Measurements from ENCODE around the gene CES3. TPM values are rescaled to one million over a fixed set of nuclear protein-coding genes. Genes with fewer than 3 reads are reported as not detected.

The CES3 gene
- total RNA-seq, 2 donors from 2014 or later = 1.6 TPM; not detected in 1

- Mint-ChIP-seq H3K9me3 (no peaks in the 10 kb centered on the region), H3K36me3 (no peaks in the 10 kb centered on the region), H3K4me3 (no peak overlapping the region), H3K27ac (no peak overlapping the region), H3K27me3 (peaks cover 6 to 16% of the 10 kb centered on the region in 2 donors), H3K4me1 (ENCODE audit: low read depth in 2 of 2) (peaks cover 13 to 17% of the 10 kb centered on the region in 2 donors)
- ATAC-seq (no peak), DNase-seq (ENCODE audit: low spot score) (no peak)
These were observed 15.1 kb upstream of the CES3 start for GRCh38 chr16:66945939-66946338.

- DNase-seq (ENCODE audit: low spot score) (no peak), ATAC-seq (no peak)
- Mint-ChIP-seq H3K36me3 (peaks cover 2% of the 10 kb centered on the region), H3K4me1 (ENCODE audit: low read depth in 2 of 2) (peaks cover 13 to 17% of the 10 kb centered on the region in 2 donors), H3K4me3 (no peak overlapping the region), H3K27ac (no peak overlapping the region), H3K9me3 (no peaks in the 10 kb centered on the region), H3K27me3 (peaks cover 11 to 20% of the 10 kb centered on the region in 2 donors)
These were observed 14.5 kb upstream of the CES3 start for GRCh38 chr16:66946541-66946940.

- Mint-ChIP-seq H3K9me3 (no peaks in the 10 kb centered on the region), H3K4me3 (no peak overlapping the region), H3K4me1 (ENCODE audit: low read depth in 2 of 2) (peaks cover 13 to 17% of the 10 kb centered on the region in 2 donors), H3K27me3 (peaks cover 15 to 23% of the 10 kb centered on the region in 2 donors), H3K36me3 (peaks cover 6% of the 10 kb centered on the region), H3K27ac (no peak overlapping the region)
- no peak for DNase-seq (ENCODE audit: low spot score)
- no peak for ATAC-seq
These were observed 14.1 kb upstream of the CES3 start for GRCh38 chr16:66946974-66947301.

GRCh38 chr16:66947302-66948065, 13.6 kb upstream of the CES3 start:
- Mint-ChIP-seq H3K27me3 (peaks cover 16 to 23% of the 10 kb centered on the region in 2 donors), H3K4me1 (ENCODE audit: low read depth in 2 of 2) (peaks cover 13 to 17% of the 10 kb centered on the region in 2 donors), H3K9me3 (no peaks in the 10 kb centered on the region), H3K4me3 (peak overlapping the region; percentile 84), H3K27ac (no peak overlapping the region), H3K36me3 (peaks cover 6% of the 10 kb centered on the region)
- peak; percentile 83 to 86 for ATAC-seq
- DNase-seq (ENCODE audit: low spot score) = peak; percentile 85

GRCh38 chr16:66948134-66948836, 12.8 kb upstream of the CES3 start:
- Mint-ChIP-seq H3K4me3 (peak overlapping the region; percentile 84), H3K9me3 (no peaks in the 10 kb centered on the region), H3K27ac (no peak overlapping the region), H3K4me1 (ENCODE audit: low read depth in 2 of 2) (peaks cover 13 to 17% of the 10 kb centered on the region in 2 donors), H3K27me3 (peaks cover 16 to 26% of the 10 kb centered on the region in 2 donors), H3K36me3 (peaks cover 6% of the 10 kb centered on the region)
- DNase-seq (ENCODE audit: low spot score) (no peak), ATAC-seq (peak in 1 of 2 donors; percentile 40)

GRCh38 chr16:66948837-66949225, 12.2 kb upstream of the CES3 start:
- Mint-ChIP-seq H3K27me3 (peaks cover 19 to 27% of the 10 kb centered on the region in 2 donors), H3K4me3 (peak overlapping the region; percentile 84), H3K9me3 (no peaks in the 10 kb centered on the region), H3K4me1 (ENCODE audit: low read depth in 2 of 2) (peaks cover 14 to 17% of the 10 kb centered on the region in 2 donors), H3K27ac (no peak overlapping the region), H3K36me3 (peaks cover 8% of the 10 kb centered on the region)
- DNase-seq (ENCODE audit: low spot score) = no peak
- ATAC-seq = no peak

- Mint-ChIP-seq H3K9me3 (no peaks in the 10 kb centered on the region), H3K27me3 (peaks cover 23 to 30% of the 10 kb centered on the region in 2 donors), H3K4me3 (no peak overlapping the region), H3K27ac (no peak overlapping the region), H3K36me3 (peaks cover 10% of the 10 kb centered on the region), H3K4me1 (ENCODE audit: low read depth in 2 of 2) (peaks cover 18 to 20% of the 10 kb centered on the region in 2 donors)
- no peak for ATAC-seq
- DNase-seq (ENCODE audit: low spot score) = no peak
These were observed 11.6 kb upstream of the CES3 start for GRCh38 chr16:66949472-66949871.

GRCh38 chr16:66950437-66950836, 10.6 kb upstream of the CES3 start:
- Mint-ChIP-seq H3K4me3 (no peak overlapping the region), H3K36me3 (peaks cover 10% of the 10 kb centered on the region), H3K27me3 (peaks cover 23 to 33% of the 10 kb centered on the region in 2 donors), H3K4me1 (ENCODE audit: low read depth in 2 of 2) (peaks cover 18 to 20% of the 10 kb centered on the region in 2 donors), H3K9me3 (no peaks in the 10 kb centered on the region), H3K27ac (no peak overlapping the region)
- no peak for DNase-seq (ENCODE audit: low spot score)
- ATAC-seq = no peak

- Mint-ChIP-seq H3K4me1 (ENCODE audit: low read depth in 2 of 2) (peaks cover 18 to 20% of the 10 kb centered on the region in 2 donors), H3K4me3 (no peak overlapping the region), H3K27me3 (peaks cover 23 to 33% of the 10 kb centered on the region in 2 donors), H3K9me3 (no peaks in the 10 kb centered on the region), H3K36me3 (peaks cover 10% of the 10 kb centered on the region), H3K27ac (no peak overlapping the region)
- DNase-seq (ENCODE audit: low spot score) = no peak
- ATAC-seq = no peak
These were observed 9.9 kb upstream of the CES3 start for GRCh38 chr16:66950971-66951790.

GRCh38 chr16:66952430-66953110, 8.5 kb upstream of the CES3 start:
- H3K36me3 Mint-ChIP-seq = peaks cover 10% of the 10 kb centered on the region
- peaks cover 11 to 13% of the 10 kb centered on the region in 2 donors for H3K4me1 Mint-ChIP-seq (ENCODE audit: low read depth in 2 of 2)
- ATAC-seq (no peak), DNase-seq (ENCODE audit: low spot score) (no peak)
- H3K27me3 Mint-ChIP-seq = peaks cover 24 to 35% of the 10 kb centered on the region in 2 donors
- no peak overlapping the region for H3K27ac Mint-ChIP-seq
- H3K9me3 Mint-ChIP-seq = no peaks in the 10 kb centered on the region
- no peak overlapping the region for H3K4me3 Mint-ChIP-seq

- DNase-seq (ENCODE audit: low spot score) = no peak
- Mint-ChIP-seq H3K9me3 (no peaks in the 10 kb centered on the region), H3K4me1 (ENCODE audit: low read depth in 2 of 2) (peaks cover 5 to 9% of the 10 kb centered on the region in 2 donors), H3K4me3 (no peak overlapping the region), H3K27me3 (peaks cover 34 to 37% of the 10 kb centered on the region in 2 donors), H3K27ac (peak overlapping the region in 1 of 2 donors; percentile 26), H3K36me3 (peaks cover 10% of the 10 kb centered on the region)
- ATAC-seq = no peak
These were observed 7.5 kb upstream of the CES3 start for GRCh38 chr16:66953462-66954096.

GRCh38 chr16:66954097-66954659, 6.9 kb upstream of the CES3 start:
- Mint-ChIP-seq H3K27ac (peak overlapping the region in 1 of 2 donors; percentile 26), H3K36me3 (peaks cover 10% of the 10 kb centered on the region), H3K4me1 (ENCODE audit: low read depth in 2 of 2) (peaks cover 3 to 15% of the 10 kb centered on the region in 2 donors), H3K9me3 (no peaks in the 10 kb centered on the region), H3K4me3 (no peak overlapping the region), H3K27me3 (peaks cover 33 to 35% of the 10 kb centered on the region in 2 donors)
- ATAC-seq = peak; percentile 53 to 78
- peak; percentile 75 for DNase-seq (ENCODE audit: low spot score)
